Esophagus (tissue), 2 donors: ENCODE data around the gene IFITM2. TPM values are rescaled to one million over a fixed set of nuclear protein-coding genes. Genes with fewer than 3 reads are reported as not detected.
"Not testable (repeated sequence)": the region's sequence is repeated elsewhere in the genome, so short reads cannot be mapped to it uniquely, and the experiment has no call there.

Experiments used
- H3K27ac ChIP-seq, 2 donors: one replicate each; pipeline ENCODE4 v1.5.1; 2013; ENCODE audit warnings: low read depth in 2 of 2, mild to moderate bottlenecking in 2 of 2, inconsistent platforms in 1 of 2, low read length in 1 of 2, moderate library complexity in 1 of 2
- H3K27me3 ChIP-seq, 2 donors: one replicate each; pipeline ENCODE4 v1.6.1; 2013; ENCODE audit warnings: low read length in 2 of 2, control low read depth in 1 of 2, mild to moderate bottlenecking in 1 of 2; ENCODE audit not compliant: insufficient read depth in 2 of 2, control insufficient read depth in 1 of 2
- H3K36me3 ChIP-seq, 2 donors: one replicate each; pipeline ENCODE4 v1.6.1; 2013; ENCODE audit warnings: low read length in 1 of 2; ENCODE audit not compliant: control insufficient read depth in 2 of 2, insufficient read depth in 2 of 2
- H3K4me1 ChIP-seq, 2 donors: one replicate each; pipeline ENCODE4 v1.6.1; 2013; ENCODE audit warnings: low read length in 1 of 2; ENCODE audit not compliant: control insufficient read depth in 2 of 2, insufficient read depth in 2 of 2
- H3K4me3 ChIP-seq, 2 donors: one replicate each; pipeline ENCODE4 v1.5.1; 2013; ENCODE audit warnings: low read length in 2 of 2, mild to moderate bottlenecking in 2 of 2, low read depth in 1 of 2, moderate library complexity in 1 of 2
- H3K9me3 ChIP-seq, 2 donors: one replicate each; pipeline ENCODE4 v1.6.1; 2013; ENCODE audit warnings: mild to moderate bottlenecking in 2 of 2, low read depth in 1 of 2, low read length in 1 of 2, moderate library complexity in 1 of 2; ENCODE audit not compliant: control insufficient read depth in 2 of 2, insufficient read depth in 1 of 2
- WGBS, 2 donors: extraction: QIAGEN DNeasy Blood & Tissue Kit; methylation state at CpG; one replicate each; pipeline ENCODE4 v1.1.7; 2013; 5-methylcytosine and 5-hydroxymethylcytosine counted together
- polyA plus RNA-seq, 2 donors: library from polyadenylated mRNA; stranded (reverse); fragments of 200-250 nt; gene quantifications; one replicate each; pipeline ENCODE4 v1.2.3, GENCODE V29; 2013
- donor health status: healthy with polysubstance abuse.
- donor health status: Bipolar disorder and iron deficiency.

IFITM2 gene
- polyA plus RNA-seq, 2 donors, result 72.3 to 165 TPM

- Histone ChIP-seq H3K27ac (peak overlapping the region; percentile 83), H3K9me3 (no peaks in the 10 kb centered on the region), H3K4me3 (no peak overlapping the region), H3K27me3 (no peaks in the 10 kb centered on the region), H3K4me1 (peaks cover 3 to 7% of the 10 kb centered on the region in 2 donors), H3K36me3 (no peaks in the 10 kb centered on the region)
- WGBS, 2 donors, result 88% methylated on average over 30 of the region's 30 CpGs
Observed at GRCh38 chr11:325796-326591, 18.4 kb downstream of the IFITM2 start.

GRCh38 chr11:326592-326841 is 18.9 kb downstream of the IFITM2 start:
- no peak overlapping the region for H3K4me3 ChIP-seq
- peak overlapping the region; percentile 83 for H3K27ac ChIP-seq
- peaks cover 3 to 7% of the 10 kb centered on the region in 2 donors for H3K4me1 ChIP-seq
- H3K27me3 ChIP-seq, result no peaks in the 10 kb centered on the region
- 63 to 67% methylated on average over 6 of the region's 6 CpGs for WGBS, 2 donors
- no peaks in the 10 kb centered on the region for H3K36me3 ChIP-seq
- H3K9me3 ChIP-seq, result no peaks in the 10 kb centered on the region

- 29 to 39% methylated on average over 19 of the region's 19 CpGs for WGBS, 2 donors
- H3K27ac ChIP-seq, result peak overlapping the region; percentile 83
- H3K4me3 ChIP-seq, result no peak overlapping the region
- no peaks in the 10 kb centered on the region for H3K9me3 ChIP-seq
- H3K36me3 ChIP-seq, result no peaks in the 10 kb centered on the region
- peaks cover 3 to 7% of the 10 kb centered on the region in 2 donors for H3K4me1 ChIP-seq
- no peaks in the 10 kb centered on the region for H3K27me3 ChIP-seq
Observed at GRCh38 chr11:326842-327580, 19.4 kb downstream of the IFITM2 start.

GRCh38 chr11:327581-327923 is 19.9 kb downstream of the IFITM2 start:
- Histone ChIP-seq H3K27me3 (no peaks in the 10 kb centered on the region), H3K9me3 (no peaks in the 10 kb centered on the region), H3K4me1 (peaks cover 3 to 7% of the 10 kb centered on the region in 2 donors), H3K4me3 (no peak overlapping the region), H3K27ac (peak overlapping the region; percentile 78 to 83), H3K36me3 (no peaks in the 10 kb centered on the region)
- 96% methylated on average over 3 of the region's 3 CpGs for WGBS, 2 donors

- Histone ChIP-seq H3K4me1 (peaks cover 6 to 7% of the 10 kb centered on the region in 2 donors), H3K9me3 (no peaks in the 10 kb centered on the region), H3K27ac (no peak overlapping the region), H3K36me3 (no peaks in the 10 kb centered on the region), H3K4me3 (no peak overlapping the region), H3K27me3 (no peaks in the 10 kb centered on the region)
- WGBS, 2 donors, result 97 to 98% methylated on average over 13 of the region's 13 CpGs
Observed at GRCh38 chr11:328012-328411, 20.4 kb downstream of the IFITM2 start.

- H3K4me3 ChIP-seq, H3K9me3 ChIP-seq, H3K36me3 ChIP-seq, H3K27ac ChIP-seq, H3K4me1 ChIP-seq, H3K27me3 ChIP-seq: not testable (repeated sequence)
- 91 to 93% methylated on average over 15 of the region's 15 CpGs for WGBS, 2 donors
Observed at GRCh38 chr11:328516-329100, 21.0 kb downstream of the IFITM2 start.

GRCh38 chr11:329886-330253 is 22.3 kb downstream of the IFITM2 start:
- Histone ChIP-seq H3K27me3 (no peaks in the 10 kb centered on the region), H3K9me3 (peaks cover 1 to 3% of the 10 kb centered on the region in 2 donors), H3K4me3 (no peak overlapping the region), H3K27ac (no peak overlapping the region), H3K4me1 (peaks cover 6 to 7% of the 10 kb centered on the region in 2 donors), H3K36me3 (no peaks in the 10 kb centered on the region)
- 96 to 98% methylated on average over 2 of the region's 2 CpGs for WGBS, 2 donors

- H3K4me3 ChIP-seq, result no peak overlapping the region
- peaks cover 1 to 3% of the 10 kb centered on the region in 2 donors for H3K9me3 ChIP-seq
- H3K27me3 ChIP-seq, result no peaks in the 10 kb centered on the region
- WGBS, 2 donors, result 65 to 77% methylated on average over 14 of the region's 14 CpGs
- H3K27ac ChIP-seq, result no peak overlapping the region
- no peaks in the 10 kb centered on the region for H3K36me3 ChIP-seq
- H3K4me1 ChIP-seq, result peaks cover 6 to 7% of the 10 kb centered on the region in 2 donors
Observed at GRCh38 chr11:330307-330693, 22.7 kb downstream of the IFITM2 start.

- Histone ChIP-seq H3K27me3 (no peaks in the 10 kb centered on the region), H3K4me1 (peaks cover 6 to 7% of the 10 kb centered on the region in 2 donors), H3K4me3 (no peak overlapping the region), H3K9me3 (peaks cover 1 to 3% of the 10 kb centered on the region in 2 donors), H3K36me3 (no peaks in the 10 kb centered on the region), H3K27ac (no peak overlapping the region)
- WGBS, 2 donors, result 79 to 80% methylated on average over 34 of the region's 34 CpGs
Observed at GRCh38 chr11:330694-331357, 23.2 kb downstream of the IFITM2 start.
